GM21619 (cell line): ENCODE results near the gene SPATA31D1.
"Not testable (repeated sequence)": the region's sequence is repeated elsewhere in the genome, so short reads cannot be mapped to it uniquely, and the experiment has no call there.

Experiments
- ATAC-seq: cut with Tn5 transposase; IDR thresholded peaks from one replicate; pipeline ENCODE4 v1.9.1; 2021; ENCODE audit not compliant: unreplicated experiment

The SPATA31D1 gene

GRCh38 chr9:81988472-81988871 lies at the start of gene SPATA31D1:
TSS of gene SPATA31D1 (plus strand) at chr9:81988772. CDS start at chr9:81988819, 47 bp downstream.
- not testable (repeated sequence) for ATAC-seq

- ATAC-seq: not testable (repeated sequence)
Observed at GRCh38 chr9:81943393-81943792, 45.2 kb upstream of the SPATA31D1 start, which contains the start of gene SPATA31D3. TSS of gene SPATA31D3 (plus strand) at chr9:81943500. CDS start at chr9:81943586, 86 bp downstream.

- not testable (repeated sequence) for ATAC-seq
Observed at GRCh38 chr9:81948650-81949049, 39.9 kb upstream of the SPATA31D1 start.

GRCh38 chr9:81953096-81953495 lies 35.5 kb upstream of the SPATA31D1 start:
- ATAC-seq: no peak

GRCh38 chr9:81955625-81956024 lies 32.9 kb upstream of the SPATA31D1 start:
- ATAC-seq: no peak

GRCh38 chr9:81964218-81965171 lies 24.1 kb upstream of the SPATA31D1 start:
- ATAC-seq: no peak

- ATAC-seq: no peak
Observed at GRCh38 chr9:81968026-81968425, 20.5 kb upstream of the SPATA31D1 start.

GRCh38 chr9:81969971-81970370 lies 18.6 kb upstream of the SPATA31D1 start:
- ATAC-seq: no peak

GRCh38 chr9:81971727-81972126 lies 16.8 kb upstream of the SPATA31D1 start:
- no peak for ATAC-seq

- no peak for ATAC-seq
Observed at GRCh38 chr9:81974764-81975163, 13.8 kb upstream of the SPATA31D1 start.

- ATAC-seq: no peak
Observed at GRCh38 chr9:81976351-81976750, 12.2 kb upstream of the SPATA31D1 start.

GRCh38 chr9:81979196-81979595 lies 9.4 kb upstream of the SPATA31D1 start:
- ATAC-seq: peak; percentile 90

- ATAC-seq: no peak
Observed at GRCh38 chr9:81980568-81980967, 8.0 kb upstream of the SPATA31D1 start.

- no peak for ATAC-seq
Observed at GRCh38 chr9:81981883-81982282, 6.7 kb upstream of the SPATA31D1 start.

- ATAC-seq: no peak
Observed at GRCh38 chr9:81984928-81985327, 3.6 kb upstream of the SPATA31D1 start.

- no peak for ATAC-seq
Observed at GRCh38 chr9:81986051-81986450, 2.5 kb upstream of the SPATA31D1 start.

GRCh38 chr9:81989700-81990099 lies 1.1 kb downstream of the SPATA31D1 start:
- ATAC-seq: no peak

GRCh38 chr9:81993656-81994055 lies 5.1 kb downstream of the SPATA31D1 start:
- no peak for ATAC-seq

GRCh38 chr9:81999806-82000205 lies 11.2 kb downstream of the SPATA31D1 start:
- no peak for ATAC-seq

- ATAC-seq: no peak
Observed at GRCh38 chr9:82010711-82011110, 22.1 kb downstream of the SPATA31D1 start.

GRCh38 chr9:82011133-82011532 lies 22.6 kb downstream of the SPATA31D1 start:
- no peak for ATAC-seq

GRCh38 chr9:82012276-82012675 lies 23.7 kb downstream of the SPATA31D1 start:
- ATAC-seq: no peak
